Non-pigmented ciliary epithelial cell (primary cell): ENCODE data around the gene ANKH.

Experiments used
- DNase-seq: peaks from one replicate; pipeline ENCODE4 v3.0.0-alpha.2; 2010; ENCODE audit warnings: low read depth

The ANKH gene

GRCh38 chr5:14664270-14665100 is 207.1 kb downstream of the ANKH start, which contains the start of gene OTULIN:
TSS of gene OTULIN (plus strand) at chr5:14664718. CDS start at chr5:14664826, 108 bp downstream.
- DNase-seq, result no peak

- no peak for DNase-seq
Observed at GRCh38 chr5:14663734-14664269, 207.8 kb downstream of the ANKH start.

GRCh38 chr5:14662721-14663260 is 208.8 kb downstream of the ANKH start:
- DNase-seq, result no peak

GRCh38 chr5:14660833-14661232 is 210.7 kb downstream of the ANKH start:
- no peak for DNase-seq

GRCh38 chr5:14659821-14660607 is 211.6 kb downstream of the ANKH start:
- DNase-seq, result no peak

- no peak for DNase-seq
Observed at GRCh38 chr5:14656898-14657297, 214.7 kb downstream of the ANKH start.

- no peak for DNase-seq
Observed at GRCh38 chr5:14655146-14655741, 216.3 kb downstream of the ANKH start.
